Activated CD4-positive, alpha-beta T cell treated with anti-CD3 and anti-CD28 coated beads, Interleukin-2, amount 10 ng/mL, durations not matched to agents 7 days and 5 days (primary cell): ENCODE results near the gene TNP1. TPM values are rescaled to one million over a fixed set of nuclear protein-coding genes. Genes with fewer than 3 reads are reported as not detected.

Source experiments
- CTCF ChIA-PET: fragments of 350-600 bp; sonication (Branson Sonifier 250); formaldehyde crosslinking; loops from one replicate; lab custom pipeline; 2021; ENCODE audit warnings: antibody characterized with exemption; lab: Charles Lee
- POLR2A ChIA-PET: fragments of 350-600 bp; sonication (Branson Sonifier 250); formaldehyde crosslinking; loops from one replicate; lab custom pipeline; 2021; ENCODE audit warnings: antibody characterized with exemption; lab: Charles Lee
- DNase-seq: peaks from one replicate; pipeline ENCODE4 v3.0.0-alpha.2; 2020
- H3K27ac Mint-ChIP-seq: one replicate; pipeline ENCODE4 v1.8.0; 2021; ENCODE audit warnings: mild to moderate bottlenecking, moderate library complexity, mixed read lengths
- H3K27me3 Mint-ChIP-seq: one replicate; pipeline ENCODE4 v1.8.0; 2021; ENCODE audit warnings: mixed read lengths
- H3K36me3 Mint-ChIP-seq: one replicate; pipeline ENCODE4 v1.8.0; 2021; ENCODE audit warnings: low read depth, mixed read lengths
- H3K4me1 Mint-ChIP-seq: one replicate; pipeline ENCODE4 v1.8.0; 2021; ENCODE audit warnings: mixed read lengths
- H3K4me3 Mint-ChIP-seq: one replicate; pipeline ENCODE4 v1.8.0; 2021; ENCODE audit warnings: mild to moderate bottlenecking, moderate library complexity, mixed read lengths
- H3K9me3 Mint-ChIP-seq: one replicate; pipeline ENCODE4 v1.8.0; 2021; ENCODE audit warnings: mixed read lengths
- total RNA-seq, 2 experiments: library from RNA; stranded (reverse); gene quantifications; one replicate each; pipeline ENCODE4 v1.2.3, GENCODE V29; 2021

Gene TNP1
- total RNA-seq, 2 experiments from 2014 or later = not detected

DNA sequence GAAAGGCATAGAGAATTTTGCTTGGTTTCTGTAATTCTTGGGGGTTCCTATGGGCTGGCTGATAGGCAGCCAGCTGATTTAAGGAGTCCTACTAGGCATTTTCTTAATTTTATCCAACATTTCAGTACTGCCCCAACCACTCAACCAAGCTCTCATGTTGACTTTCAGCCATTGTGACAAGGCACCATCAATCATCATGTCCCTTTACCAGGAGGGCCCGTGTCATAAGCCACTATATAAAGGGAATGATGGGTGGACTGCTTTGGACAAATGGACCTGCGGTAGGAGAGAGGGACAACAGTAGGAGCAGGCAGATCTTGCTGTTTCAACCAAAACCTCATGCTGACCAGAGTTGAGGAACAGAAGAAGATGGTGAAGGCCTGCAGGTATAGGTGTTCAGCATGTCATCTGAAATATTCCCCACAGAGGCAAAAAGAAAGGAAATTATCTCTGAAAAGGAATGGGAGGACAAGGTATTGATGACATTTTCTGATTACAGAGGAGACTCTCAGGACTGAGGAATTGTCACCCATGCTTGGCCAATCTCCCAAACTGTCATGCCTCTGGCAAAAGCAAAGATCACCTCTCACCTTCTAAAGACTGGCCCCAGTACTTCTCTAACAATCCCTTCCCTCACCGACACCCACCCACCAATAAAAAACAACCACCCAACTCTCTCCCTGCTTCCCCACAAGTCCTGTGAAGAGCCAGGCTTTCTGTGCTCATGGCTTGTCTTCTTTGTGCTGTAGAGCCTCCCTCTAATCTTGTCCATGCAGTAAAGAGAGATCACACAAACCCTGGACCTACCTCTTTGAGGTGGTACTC is 10.9 kb upstream of the TNP1 start:
- ChIA-PET CTCF (interaction anchor here (0.7 kb wide), 1 partner anchor 20 kb away, joined by 3 read pairs; no protein-coding TSS in a partner anchor), POLR2A (no interaction called here)
- H3K36me3 Mint-ChIP-seq = no peaks in the 10 kb centered on the region
- no peaks in the 10 kb centered on the region for H3K9me3 Mint-ChIP-seq
- no peak overlapping the region for H3K4me3 Mint-ChIP-seq
- DNase-seq = no peak
- H3K4me1 Mint-ChIP-seq = peaks cover 22% of the 10 kb centered on the region
- H3K27me3 Mint-ChIP-seq = peaks cover 2% of the 10 kb centered on the region
- H3K27ac Mint-ChIP-seq = no peak overlapping the region

DNA sequence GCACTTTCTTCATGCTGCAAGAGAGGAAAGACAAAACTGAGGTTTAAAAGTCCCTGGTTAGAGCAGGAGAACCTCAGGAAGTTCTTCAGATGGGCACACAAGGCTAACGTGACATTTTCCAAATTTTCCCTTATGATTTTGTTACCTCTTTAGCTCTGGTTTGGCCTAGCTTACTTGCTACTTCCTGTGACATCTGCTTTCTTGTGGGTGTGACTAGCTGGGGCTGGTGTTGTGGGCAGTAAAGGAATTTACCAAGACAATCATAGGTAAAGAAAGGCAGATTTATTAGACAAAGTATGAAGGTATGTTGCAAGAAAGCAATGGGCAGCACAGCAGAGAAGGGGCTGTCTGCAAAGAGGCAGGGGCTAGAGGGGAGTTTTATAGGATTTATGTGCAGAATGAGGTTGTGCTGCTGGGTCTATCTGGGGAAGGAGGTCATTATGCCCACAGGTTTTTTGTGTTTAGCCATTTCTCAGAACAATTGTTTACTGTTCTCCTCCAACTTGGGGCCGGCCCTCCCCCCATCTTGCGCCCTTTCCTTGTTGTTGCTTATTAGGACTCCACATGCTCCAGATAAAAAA is 6.7 kb upstream of the TNP1 start:
- POLR2A ChIA-PET = no interaction called here
- Mint-ChIP-seq H3K4me3 (no peak overlapping the region), H3K9me3 (no peaks in the 10 kb centered on the region), H3K36me3 (no peaks in the 10 kb centered on the region), H3K27me3 (peaks cover 8% of the 10 kb centered on the region), H3K27ac (peak overlapping the region; percentile 42), H3K4me1 (peaks cover 26% of the 10 kb centered on the region)
- peak; percentile 21 for DNase-seq
- CTCF ChIA-PET = no interaction called here

DNA sequence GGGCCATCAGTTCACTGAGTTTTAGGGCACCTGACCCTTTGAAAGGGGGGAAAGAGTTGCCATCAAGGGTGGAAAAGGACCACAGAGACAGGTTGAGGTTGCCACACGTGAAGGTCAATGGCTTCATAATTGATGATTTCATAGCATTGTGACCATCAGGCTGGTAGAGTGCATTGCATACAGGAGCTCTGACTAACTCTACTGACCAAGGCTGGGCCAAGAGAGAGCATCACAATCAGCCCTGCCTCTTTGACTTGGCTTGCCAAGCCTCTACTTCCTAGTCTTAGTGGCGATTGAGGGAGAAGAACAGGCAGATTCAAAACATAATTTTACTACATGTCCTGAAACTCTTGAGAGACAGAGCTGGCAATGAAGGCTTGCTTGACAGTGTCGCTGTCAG is 5.8 kb upstream of the TNP1 start:
- Mint-ChIP-seq H3K27ac (no peak overlapping the region), H3K27me3 (peaks cover 10% of the 10 kb centered on the region), H3K4me1 (peaks cover 26% of the 10 kb centered on the region), H3K4me3 (no peak overlapping the region), H3K9me3 (no peaks in the 10 kb centered on the region), H3K36me3 (no peaks in the 10 kb centered on the region)
- POLR2A ChIA-PET = no interaction called here
- no peak for DNase-seq
- CTCF ChIA-PET = no interaction called here

DNA sequence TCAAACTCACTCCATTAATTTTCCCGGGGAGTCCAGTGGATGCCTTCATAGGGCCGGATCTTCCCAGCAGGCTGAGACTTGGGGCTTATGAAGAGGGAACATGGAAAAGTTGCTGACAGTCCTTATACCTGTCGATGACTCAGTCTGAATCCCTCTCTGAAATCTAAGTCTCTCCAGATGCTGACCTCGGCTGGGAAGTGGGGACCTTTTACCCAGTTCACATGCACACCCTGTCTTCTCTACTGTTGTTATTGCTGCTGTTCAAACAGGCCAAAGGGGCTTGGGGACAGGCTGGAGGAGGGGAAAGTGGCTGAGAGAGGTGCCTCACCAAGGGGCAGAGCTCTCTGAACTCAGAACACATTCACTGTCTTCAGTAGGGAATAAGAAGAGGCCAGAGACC is 4.1 kb upstream of the TNP1 start:
- Mint-ChIP-seq H3K27me3 (peaks cover 10% of the 10 kb centered on the region), H3K36me3 (no peaks in the 10 kb centered on the region), H3K9me3 (no peaks in the 10 kb centered on the region), H3K27ac (no peak overlapping the region), H3K4me1 (peaks cover 31% of the 10 kb centered on the region), H3K4me3 (no peak overlapping the region)
- POLR2A ChIA-PET = no interaction called here
- CTCF ChIA-PET = no interaction called here
- DNase-seq = no peak

DNA sequence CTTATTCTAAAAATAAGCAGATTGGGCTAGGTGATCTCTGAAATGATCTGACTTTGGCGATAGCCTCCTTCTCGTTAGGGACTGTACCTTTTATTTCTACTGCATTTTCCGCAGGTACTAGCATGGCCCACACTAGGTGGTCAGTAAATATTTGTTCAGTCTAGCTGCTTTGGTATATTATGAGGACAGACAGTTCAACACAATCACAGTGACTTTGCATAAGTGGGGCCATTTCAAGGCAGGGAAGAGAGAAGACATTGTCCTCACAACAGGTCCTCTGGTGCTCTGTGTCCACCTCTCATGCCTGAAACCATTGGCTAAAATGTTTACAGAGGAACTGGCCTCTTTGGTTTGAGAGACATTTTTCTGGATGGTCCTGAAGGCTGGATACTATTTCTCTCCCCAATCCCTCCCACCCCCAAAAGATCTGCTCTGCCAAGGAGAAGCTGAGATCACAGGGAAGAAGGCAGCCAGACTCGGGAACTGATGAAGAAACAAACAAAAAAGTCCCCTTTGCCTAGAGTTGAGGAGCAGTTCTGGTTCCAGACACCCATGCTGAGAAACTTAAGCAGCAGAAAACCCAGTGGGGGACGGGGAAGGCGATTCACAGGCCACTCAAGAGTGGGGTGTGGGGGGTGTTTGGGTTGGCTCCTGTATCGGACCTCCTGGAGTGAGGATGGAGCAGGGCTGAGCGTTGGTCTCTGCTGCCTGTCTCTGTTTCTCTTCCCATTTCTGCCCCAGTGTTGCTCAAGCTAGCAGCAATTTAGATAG is 2.9 kb upstream of the TNP1 start:
- Mint-ChIP-seq H3K27me3 (peaks cover 10% of the 10 kb centered on the region), H3K4me3 (no peak overlapping the region), H3K4me1 (peaks cover 40% of the 10 kb centered on the region), H3K9me3 (no peaks in the 10 kb centered on the region), H3K27ac (no peak overlapping the region), H3K36me3 (no peaks in the 10 kb centered on the region)
- ChIA-PET POLR2A (no interaction called here), CTCF (no interaction called here)
- no peak for DNase-seq

DNA sequence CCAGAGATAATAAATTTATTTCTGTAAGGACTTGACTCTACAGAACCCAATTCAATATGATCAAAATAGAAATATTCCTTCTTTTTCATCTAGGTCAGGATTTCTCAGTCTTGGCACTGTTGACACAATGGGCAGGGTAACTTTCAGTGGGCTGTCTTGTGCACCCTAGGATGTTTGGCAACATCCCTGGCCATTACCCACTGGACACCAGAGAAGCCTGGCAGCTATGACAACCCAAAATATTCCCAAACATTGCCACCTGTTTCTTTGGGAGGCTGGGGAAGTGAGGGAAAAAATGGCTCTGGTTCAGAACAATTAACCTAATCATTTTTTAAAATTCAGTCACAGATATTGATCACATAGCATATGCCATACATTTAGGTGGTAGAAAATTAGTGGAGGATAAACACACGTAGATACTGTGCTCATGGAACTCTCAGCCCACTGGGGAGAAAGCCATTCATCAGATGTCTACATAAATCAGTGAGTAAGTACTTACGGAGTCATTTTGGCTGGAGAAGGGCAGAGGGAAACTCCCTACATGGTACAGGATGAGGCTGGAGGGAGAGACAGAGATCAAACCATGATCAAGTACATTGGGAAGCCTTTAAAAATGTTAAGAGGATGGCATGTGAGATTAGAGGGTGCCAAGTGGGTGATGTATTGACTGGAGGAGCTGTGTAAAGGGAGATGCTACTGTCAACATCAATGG is 718 bp upstream of the TNP1 start:
- Mint-ChIP-seq H3K9me3 (no peaks in the 10 kb centered on the region), H3K36me3 (no peaks in the 10 kb centered on the region), H3K4me1 (peaks cover 33% of the 10 kb centered on the region), H3K4me3 (no peak overlapping the region), H3K27ac (no peak overlapping the region), H3K27me3 (peaks cover 10% of the 10 kb centered on the region)
- DNase-seq = no peak
- ChIA-PET CTCF (no interaction called here), POLR2A (no interaction called here)

DNA sequence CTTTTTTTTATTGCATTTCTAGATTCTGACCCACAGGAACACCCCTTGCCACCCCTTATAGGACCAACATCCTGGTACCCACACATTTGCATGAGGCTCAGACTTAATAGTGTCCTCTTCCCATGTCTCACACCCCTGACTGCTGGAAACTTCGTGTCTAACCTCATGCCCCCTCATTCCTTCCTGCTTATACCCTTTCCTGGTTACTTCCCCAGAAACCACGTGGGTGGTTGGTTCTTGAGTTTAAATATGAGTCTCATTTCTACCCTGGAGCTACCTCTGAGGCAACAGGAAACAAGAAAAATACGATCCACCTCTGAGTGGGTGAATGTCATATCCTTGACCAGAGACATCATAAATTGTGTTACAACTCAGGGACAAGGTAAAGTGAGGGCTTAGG is 1.6 kb downstream of the TNP1 start:
- no peak overlapping the region for H3K4me3 Mint-ChIP-seq
- no peak for DNase-seq
- peaks cover 30% of the 10 kb centered on the region for H3K4me1 Mint-ChIP-seq
- H3K27me3 Mint-ChIP-seq = peaks cover 10% of the 10 kb centered on the region
- no peaks in the 10 kb centered on the region for H3K36me3 Mint-ChIP-seq
- H3K27ac Mint-ChIP-seq = peak overlapping the region; percentile 83
- ChIA-PET CTCF (interaction anchor here (0.7 kb wide), 1 partner anchor 25 kb away, joined by 3 read pairs; no protein-coding TSS in a partner anchor), POLR2A (no interaction called here)
- no peaks in the 10 kb centered on the region for H3K9me3 Mint-ChIP-seq

DNA sequence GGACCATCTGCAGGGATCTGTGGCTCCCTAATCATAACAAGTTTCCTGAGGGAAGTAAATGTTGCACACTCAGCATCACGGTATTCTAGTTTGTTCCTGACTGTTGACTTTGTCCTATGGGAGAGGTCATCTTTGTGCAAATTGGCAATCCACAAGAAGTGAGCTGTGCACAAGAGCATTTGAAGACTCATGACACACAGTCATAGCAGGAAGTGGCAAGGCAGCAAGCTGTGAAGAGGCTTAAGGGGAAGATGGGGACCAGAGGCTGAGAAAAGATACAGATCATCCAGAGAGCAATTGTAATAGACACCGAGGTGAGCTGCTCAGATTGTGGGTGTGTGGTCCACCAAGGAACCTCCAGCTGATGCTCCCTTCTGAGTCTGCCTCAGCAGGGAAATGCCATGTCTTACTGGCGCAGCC is 2.7 kb downstream of the TNP1 start:
- Mint-ChIP-seq H3K4me3 (no peak overlapping the region), H3K4me1 (peaks cover 30% of the 10 kb centered on the region), H3K27me3 (peaks cover 8% of the 10 kb centered on the region), H3K9me3 (no peaks in the 10 kb centered on the region), H3K36me3 (no peaks in the 10 kb centered on the region), H3K27ac (peak overlapping the region; percentile 15)
- peak; percentile 38 for DNase-seq
- ChIA-PET CTCF (no interaction called here), POLR2A (interaction anchor here (0.5 kb wide), 1 partner anchor 164 kb away, joined by 3 read pairs; no protein-coding TSS in a partner anchor)

DNA sequence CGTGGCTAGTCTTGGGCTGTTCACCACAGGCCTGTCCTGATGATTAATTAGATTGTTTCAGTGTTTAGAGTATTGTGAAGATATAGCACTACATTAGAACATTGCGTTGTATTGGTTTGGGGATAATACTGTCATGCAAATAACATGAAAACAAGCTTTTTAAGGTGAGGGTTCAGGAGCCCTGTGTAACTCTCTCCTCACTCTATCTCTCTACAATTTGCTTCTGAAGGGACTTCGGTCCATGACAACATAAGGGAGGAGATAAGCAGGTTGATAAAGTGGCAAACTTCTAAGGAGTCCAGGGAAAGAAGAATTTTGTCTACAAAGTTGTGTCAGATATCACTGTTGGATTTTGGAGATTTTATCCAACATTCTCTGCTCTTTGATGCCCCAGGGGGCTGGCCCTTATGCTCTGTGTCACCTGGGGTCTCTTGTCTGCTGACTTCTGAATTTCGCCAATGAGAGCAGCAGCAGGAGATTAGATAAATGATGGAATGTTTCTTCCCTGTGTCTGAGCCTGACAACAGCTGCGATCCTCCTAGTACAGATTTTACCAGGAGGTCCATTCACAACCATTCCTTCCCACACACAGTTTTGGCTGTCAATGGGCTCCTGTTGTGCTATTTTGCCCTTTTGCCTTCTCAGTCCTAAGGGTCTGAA is 3.3 kb downstream of the TNP1 start:
- H3K9me3 Mint-ChIP-seq = no peaks in the 10 kb centered on the region
- peaks cover 2% of the 10 kb centered on the region for H3K27me3 Mint-ChIP-seq
- ChIA-PET CTCF (no interaction called here), POLR2A (no interaction called here)
- DNase-seq = no peak
- H3K4me3 Mint-ChIP-seq = no peak overlapping the region
- peaks cover 31% of the 10 kb centered on the region for H3K4me1 Mint-ChIP-seq
- H3K36me3 Mint-ChIP-seq = no peaks in the 10 kb centered on the region
- H3K27ac Mint-ChIP-seq = peak overlapping the region; percentile 31

DNA sequence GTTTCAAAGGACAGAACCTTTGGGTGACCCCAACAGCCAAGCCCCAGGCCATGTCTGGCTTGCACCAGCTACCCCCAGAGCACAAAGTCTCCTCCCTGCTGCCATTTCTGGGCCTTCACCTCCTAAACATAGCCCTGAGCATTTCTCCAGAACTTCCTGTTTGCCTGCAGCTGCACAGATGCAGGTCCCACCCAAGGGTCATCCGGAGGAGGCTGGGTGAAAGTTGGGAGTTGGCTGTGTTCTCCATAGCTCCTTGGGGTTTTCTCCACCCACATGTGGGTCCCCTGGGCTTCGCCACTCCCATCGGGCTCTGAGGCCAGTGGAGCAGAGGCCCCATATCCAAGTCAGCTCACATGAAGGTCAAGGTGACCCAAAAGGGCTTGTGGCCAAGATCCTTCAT is 4.3 kb downstream of the TNP1 start:
- CTCF ChIA-PET = interaction anchor here (0.6 kb wide), 1 partner anchor 235 kb away, joined by 4 read pairs; no protein-coding TSS in a partner anchor
- DNase-seq = no peak
- H3K9me3 Mint-ChIP-seq = no peaks in the 10 kb centered on the region
- no peak overlapping the region for H3K4me3 Mint-ChIP-seq
- no peak overlapping the region for H3K27ac Mint-ChIP-seq
- H3K27me3 Mint-ChIP-seq = no peaks in the 10 kb centered on the region
- H3K36me3 Mint-ChIP-seq = no peaks in the 10 kb centered on the region
- POLR2A ChIA-PET = no interaction called here
- peaks cover 37% of the 10 kb centered on the region for H3K4me1 Mint-ChIP-seq

DNA sequence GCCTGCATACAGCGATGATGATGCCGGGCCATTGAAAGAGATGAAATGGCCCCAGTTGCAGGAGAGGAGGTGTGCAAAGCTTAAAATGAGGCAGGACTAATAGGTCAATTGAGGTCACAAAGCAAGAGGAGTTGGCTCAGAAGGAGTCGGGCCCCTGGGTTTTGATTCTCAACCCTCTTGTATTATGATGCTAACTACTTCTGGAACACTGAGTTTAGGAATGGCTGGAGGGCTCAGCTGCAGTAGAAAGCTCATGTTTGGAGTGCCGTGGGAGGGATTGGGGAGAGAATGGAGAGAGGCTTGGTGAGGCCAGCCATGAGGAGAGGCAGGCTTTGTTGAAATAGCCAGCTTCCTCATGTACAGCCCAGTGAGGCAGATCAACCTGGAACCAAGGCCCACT is 4.8 kb downstream of the TNP1 start:
- H3K27me3 Mint-ChIP-seq = no peaks in the 10 kb centered on the region
- DNase-seq = no peak
- ChIA-PET CTCF (interaction anchor here (0.6 kb wide), 1 partner anchor 235 kb away, joined by 4 read pairs; no protein-coding TSS in a partner anchor), POLR2A (no interaction called here)
- H3K9me3 Mint-ChIP-seq = no peaks in the 10 kb centered on the region
- H3K36me3 Mint-ChIP-seq = no peaks in the 10 kb centered on the region
- peaks cover 42% of the 10 kb centered on the region for H3K4me1 Mint-ChIP-seq
- no peak overlapping the region for H3K27ac Mint-ChIP-seq
- H3K4me3 Mint-ChIP-seq = no peak overlapping the region

DNA sequence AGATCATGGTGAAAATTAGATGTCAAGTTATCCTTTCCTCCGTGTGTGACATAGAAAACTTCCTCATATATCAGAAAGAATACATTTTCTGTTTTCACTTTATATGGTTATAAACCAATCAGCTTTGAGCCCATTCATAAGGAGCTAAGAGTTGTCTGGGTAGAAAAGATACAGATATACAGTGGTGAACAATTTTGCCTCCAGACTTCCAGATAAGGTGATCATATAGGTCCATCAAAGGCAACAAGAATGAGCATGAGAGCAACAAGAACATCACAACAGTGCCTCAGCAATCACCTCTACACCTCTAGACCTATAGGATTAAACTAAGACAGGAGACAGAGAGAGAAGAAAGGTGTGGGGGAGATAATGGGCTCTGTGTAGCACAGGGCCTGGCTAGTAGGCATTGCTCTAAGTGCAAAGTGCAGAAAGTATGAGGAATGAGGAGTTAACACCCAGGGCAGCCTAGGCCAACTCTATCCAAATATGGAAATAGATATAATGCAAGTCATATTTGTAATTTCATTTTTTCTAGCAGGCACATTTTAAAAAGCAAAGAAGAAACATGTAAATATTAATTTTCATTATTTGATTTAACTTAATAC is 8.3 kb downstream of the TNP1 start:
- Mint-ChIP-seq H3K4me3 (no peak overlapping the region), H3K36me3 (no peaks in the 10 kb centered on the region)
- POLR2A ChIA-PET = no interaction called here

More for the DNA sequence above, 8.3 kb downstream of the TNP1 start:
- CTCF ChIA-PET = no interaction called here
- DNase-seq = no peak
- H3K4me1 Mint-ChIP-seq = peaks cover 18% of the 10 kb centered on the region
- H3K27ac Mint-ChIP-seq = no peak overlapping the region
- no peaks in the 10 kb centered on the region for H3K9me3 Mint-ChIP-seq
- H3K27me3 Mint-ChIP-seq = peaks cover 5% of the 10 kb centered on the region
